Stimulated activated CD4-positive, alpha-beta T cell treated with anti-CD3 and anti-CD28 coated beads, TNF-alpha, amount 100 ng/mL, for 24 hours (primary cell): Measurements from ENCODE around the gene PPP1R11.

ENCODE experiments used
- DNase-seq, 3 experiments: peaks; one replicate each; pipeline ENCODE4 v3.0.0-alpha.2; 2020; ENCODE audit warnings: low read depth in 3 of 3

PPP1R11 gene

DNA sequence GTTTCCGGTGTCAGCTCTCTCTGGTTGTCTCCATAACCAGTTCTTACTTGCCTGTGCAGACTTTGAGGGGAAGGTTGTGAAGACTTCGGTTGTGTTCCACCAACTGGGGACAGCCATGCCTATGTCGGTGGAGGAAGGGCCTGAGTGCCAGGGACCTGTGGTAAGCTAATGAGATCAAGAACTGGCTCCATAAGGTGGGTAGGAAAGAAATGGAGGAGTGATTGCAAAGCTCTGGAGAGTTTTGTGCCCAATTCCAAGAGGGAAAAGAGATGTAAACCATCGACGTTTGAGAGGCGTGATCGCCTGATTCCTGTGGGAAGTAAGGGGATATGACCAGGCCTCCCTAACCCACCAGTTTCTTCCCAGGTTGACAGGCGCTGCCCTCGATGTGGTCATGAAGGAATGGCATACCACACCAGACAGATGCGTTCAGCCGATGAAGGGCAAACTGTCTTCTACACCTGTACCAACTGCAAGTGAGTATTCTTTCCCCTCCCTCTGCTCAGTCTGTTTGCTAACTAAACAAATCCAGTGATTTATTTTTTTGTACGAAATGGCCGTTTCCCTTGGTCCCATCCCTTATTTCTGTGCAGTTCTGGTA, 5.0 kb upstream of the PPP1R11 start:
- peak in 1 of 3 experiments; percentile 22 for DNase-seq

DNA sequence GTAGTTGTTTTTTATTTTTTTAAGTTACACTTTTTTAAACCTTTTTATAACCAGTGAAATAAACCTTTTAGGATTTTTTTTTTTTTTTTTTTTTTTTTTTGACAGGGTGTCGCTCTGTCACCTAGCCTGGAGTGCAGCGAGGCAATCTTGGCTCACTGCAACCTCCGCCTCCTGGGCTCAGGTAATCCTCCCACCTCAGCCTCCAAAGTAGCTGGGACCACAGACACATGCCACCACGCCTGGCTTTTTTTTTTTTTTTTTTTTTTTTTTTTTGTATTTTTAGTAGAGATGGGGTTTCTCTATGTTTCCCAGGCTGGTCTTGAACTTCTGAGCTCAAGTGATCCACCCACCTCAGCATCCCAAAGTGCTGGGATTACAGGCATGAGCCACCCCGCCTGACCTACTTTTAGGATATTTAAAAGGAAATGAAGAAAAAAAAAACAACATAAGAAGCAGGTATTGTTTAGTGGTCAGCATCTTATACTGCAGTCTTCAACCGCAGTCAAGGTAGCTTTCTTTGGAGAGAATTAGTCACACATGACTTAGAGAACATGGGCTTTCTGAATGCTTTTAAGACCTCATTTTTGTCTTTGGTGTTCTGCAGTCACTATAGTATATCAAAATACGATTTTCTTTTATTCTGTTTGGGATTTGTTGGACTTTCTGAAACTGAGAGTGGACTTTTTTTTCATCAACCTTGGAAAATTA, 4.4 kb upstream of the PPP1R11 start:
- no peak for DNase-seq

DNA sequence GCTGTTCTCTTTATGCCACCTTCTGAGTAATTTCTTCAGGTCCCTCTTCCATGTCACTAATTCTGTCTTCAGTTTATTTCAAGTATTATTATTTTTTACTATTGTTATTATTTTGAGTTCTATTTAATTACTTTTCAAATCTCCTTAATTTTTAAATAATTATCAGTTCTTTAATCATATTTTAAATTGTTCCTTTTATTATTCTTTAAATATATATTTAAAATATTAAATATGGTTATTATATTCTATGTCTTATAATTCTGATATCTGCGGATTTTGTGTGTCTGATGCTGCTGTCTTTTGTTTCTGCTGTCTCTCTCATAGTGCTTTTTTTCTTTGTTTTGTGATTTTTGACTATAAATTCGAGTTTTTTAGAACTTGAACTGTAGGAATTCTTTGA, 3.7 kb upstream of the PPP1R11 start:
- DNase-seq, result no peak

DNA sequence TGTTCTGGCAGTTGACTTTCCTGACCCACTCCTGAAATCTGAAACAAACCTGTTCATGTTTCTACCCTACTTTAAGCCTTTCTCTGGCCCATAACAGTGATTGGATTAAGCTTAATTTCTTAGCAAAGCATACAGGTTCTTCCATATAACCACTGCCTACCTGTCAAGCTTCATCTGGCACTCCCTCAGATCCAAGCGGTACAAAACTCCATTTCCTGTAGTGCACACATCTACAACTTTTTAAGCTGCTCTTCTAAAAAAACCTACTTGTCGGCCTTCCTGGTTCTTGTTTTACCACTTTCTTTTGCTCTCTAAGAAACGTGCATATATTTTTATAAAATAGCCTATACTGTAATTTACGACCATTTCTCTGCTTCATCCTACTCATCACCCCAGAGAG, 916 bp upstream of the PPP1R11 start:
- no peak for DNase-seq

DNA sequence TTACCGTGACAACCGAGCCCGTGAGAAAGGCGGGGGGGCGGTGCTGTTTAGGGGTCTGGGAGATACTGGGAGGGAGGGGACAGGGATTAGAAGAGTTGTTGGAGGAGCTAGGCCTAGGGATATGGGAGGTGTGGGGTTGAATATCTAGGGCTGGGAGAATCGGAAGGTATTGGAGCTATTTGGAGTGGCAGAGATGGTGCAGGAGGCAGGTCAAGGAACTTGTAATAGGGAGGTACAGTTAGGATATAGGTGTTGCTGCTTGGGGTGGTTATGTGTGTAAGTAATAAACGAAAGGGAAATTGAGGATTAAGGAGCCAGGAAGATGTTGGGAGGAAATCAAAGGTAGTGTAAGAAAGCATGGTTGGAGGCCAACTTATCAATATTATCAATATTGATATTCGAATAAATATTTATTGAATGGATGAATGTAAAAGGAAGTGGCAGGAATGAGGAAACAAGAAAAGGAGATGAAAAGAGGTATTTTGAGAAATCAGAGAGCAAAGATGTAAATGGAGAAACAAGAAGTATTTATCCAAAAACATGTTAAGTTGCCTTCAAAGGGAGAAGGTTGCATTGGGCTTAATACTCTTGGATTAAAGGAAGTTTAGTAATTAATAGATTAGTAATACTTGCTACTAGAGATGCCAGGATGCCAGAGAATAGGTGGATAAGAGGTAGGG, 602 bp downstream of the PPP1R11 start:
- no peak for DNase-seq

DNA sequence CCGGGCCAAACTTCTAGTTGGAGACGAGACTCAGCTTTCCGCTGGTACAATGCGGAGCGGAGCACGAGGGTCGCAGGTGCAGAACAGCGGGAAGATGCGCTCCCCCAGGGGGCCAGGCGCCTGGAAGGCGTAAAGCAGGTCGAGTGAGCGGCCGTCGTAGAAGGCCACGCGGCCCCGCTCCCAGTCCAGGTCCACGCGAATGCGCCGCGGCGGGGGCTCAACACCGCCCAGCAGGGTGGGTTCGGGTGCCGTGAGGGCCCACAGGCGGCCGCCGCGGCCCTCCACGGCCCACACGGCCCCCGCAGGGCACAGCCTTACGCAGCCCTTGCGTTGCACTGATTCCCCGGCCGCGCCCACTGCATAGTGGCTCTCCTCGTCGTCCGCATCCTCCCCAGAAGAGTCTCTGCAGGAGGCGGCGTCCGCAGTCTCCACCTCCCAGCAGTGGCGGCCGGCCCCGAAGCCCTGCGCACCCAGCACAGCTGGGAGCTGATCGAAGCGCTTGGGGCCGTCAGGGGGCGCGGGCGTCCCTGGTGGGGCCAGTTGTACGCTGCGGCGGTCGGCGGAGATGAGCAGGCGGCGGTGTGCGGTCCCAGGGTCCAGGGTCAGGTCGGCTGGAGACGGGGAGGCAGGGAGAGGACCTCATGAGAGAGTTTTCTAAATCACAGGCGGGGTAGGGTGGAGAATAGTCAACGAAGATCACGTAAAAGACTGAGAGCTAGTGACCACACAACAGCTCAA, 4.3 kb downstream of the PPP1R11 start:
- no peak for DNase-seq

DNA sequence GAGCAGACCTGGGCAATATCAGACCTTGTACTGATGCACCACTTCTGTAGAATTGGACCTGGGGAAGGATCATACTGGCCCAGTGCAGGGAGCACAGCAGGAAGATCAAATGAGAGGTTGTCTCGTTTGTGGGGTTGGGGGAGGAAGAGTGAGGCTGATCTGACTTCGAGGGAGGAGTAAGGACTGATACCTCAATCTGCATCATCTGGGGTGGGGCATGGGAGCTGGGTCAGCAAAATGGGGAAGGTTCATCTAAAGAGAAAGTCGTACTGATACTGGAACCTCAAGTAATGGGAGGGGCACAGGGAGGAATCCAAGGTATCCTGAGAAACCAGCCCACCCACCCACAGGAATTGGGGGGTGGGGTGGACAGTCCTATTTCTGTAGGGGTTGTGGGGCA, 4.9 kb downstream of the PPP1R11 start:
- DNase-seq, result no peak

DNA sequence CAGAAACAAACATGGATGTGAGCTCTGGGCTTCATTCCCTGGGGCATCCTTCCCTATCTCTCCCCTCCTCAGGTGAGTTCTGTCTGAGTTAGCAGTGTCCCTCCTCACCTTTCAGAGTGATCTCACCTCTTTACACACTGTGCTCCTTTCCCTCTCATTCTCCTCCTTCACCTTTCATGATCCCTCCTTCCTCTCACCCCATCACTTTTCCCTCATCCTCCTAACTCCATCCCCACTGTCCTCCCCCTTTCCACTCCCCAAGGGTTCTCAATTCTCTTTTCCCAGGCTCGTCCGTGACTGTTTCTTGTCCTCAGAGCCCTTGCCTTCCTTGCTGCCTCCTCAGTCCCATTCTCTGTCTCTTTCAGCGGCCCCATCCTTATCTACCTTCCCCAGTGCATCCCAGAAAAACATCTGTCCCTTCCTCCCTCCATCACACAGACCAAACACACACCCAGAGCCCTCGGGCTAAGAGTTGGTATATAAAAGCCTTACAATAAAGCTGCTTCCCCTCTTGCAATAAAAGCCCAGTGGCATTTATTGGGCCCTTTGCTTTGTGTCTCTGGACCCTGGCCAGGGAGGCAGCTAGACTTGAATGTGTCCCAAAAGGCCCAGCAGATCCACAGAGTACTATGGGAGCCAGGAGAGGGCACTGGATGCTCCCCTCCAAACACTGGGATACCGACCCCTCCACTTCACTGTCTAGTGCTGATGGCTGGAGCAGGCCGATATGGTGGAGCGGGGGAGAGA, 6.7 kb downstream of the PPP1R11 start:
- no peak for DNase-seq

DNA sequence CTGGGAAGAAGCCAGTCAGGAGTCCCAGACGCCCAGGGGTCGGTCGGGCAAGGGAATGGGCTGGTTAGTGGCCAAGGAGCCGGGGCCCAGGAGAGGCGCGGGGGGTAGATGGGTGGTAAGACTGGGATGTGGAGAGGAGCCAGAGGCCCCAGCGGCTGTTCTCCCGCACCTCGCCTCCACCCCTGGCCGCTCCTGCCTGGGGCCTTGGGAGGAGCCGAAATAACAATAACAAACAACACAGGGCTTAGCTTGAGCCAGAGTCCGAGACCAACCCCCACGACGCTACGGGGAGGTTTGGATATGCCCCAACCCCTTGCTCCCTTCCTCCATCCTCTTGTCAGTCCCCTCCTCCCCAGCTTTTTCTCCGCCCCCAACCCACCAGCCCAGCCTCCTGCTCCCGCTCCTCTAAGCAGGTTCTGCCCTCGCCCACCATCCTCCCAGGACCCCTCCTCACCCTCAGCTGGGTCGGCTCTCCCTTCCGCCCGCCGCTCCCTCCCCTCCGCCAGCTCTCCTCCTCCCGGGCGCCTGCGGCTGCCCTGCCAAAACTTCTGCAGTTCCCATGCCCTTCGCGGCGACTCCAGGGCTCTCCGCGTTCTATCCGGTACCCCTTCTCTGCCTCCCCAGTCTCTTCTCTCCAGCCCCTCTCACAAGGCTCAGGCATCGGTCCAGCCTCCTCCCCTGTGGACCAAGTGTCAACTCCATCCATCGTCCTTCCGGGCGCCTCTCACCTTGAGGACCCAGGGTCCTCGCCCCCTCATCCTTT, 7.5 kb downstream of the PPP1R11 start:
- DNase-seq, result no peak

DNA sequence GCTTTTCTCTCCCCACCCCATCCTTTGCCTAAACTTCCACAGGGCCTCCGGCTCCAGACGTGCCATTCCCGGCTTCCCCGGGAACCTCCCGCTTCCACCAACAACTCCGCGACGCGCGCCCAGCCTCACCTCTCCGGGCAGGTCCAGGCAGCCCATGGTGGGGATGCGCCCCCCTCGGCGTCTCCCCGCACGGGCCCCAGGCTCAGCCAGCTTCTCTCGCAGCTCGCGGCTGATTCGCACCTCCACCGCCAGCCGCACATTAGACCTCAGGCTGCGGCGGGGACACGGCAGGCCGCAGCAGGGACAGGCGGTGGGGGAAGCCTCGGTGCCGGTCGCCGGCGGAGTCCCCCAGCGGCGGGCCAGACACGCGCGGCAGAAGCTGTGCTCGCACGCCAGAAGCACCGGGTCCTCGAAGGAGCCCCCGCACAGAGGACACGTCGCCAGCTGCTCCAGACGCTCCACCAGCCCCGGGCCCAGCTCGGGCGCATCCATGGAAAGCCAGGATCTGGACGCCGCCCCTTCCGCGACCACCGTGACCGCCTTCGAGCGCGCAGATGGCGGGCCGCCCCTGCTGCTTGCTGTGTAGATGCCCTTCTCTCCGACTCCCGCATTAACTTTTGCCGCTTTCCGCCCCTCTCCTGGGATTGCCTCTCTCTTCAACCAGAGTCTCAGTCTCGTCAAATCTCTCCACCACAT, 8.2 kb downstream of the PPP1R11 start, which contains the start of gene RNF39:
TSS of gene RNF39 (minus strand) at position 676 of the 696 bp plus-strand sequence. CDS start at position 492, 184 bp downstream.
- DNase-seq, result no peak

DNA sequence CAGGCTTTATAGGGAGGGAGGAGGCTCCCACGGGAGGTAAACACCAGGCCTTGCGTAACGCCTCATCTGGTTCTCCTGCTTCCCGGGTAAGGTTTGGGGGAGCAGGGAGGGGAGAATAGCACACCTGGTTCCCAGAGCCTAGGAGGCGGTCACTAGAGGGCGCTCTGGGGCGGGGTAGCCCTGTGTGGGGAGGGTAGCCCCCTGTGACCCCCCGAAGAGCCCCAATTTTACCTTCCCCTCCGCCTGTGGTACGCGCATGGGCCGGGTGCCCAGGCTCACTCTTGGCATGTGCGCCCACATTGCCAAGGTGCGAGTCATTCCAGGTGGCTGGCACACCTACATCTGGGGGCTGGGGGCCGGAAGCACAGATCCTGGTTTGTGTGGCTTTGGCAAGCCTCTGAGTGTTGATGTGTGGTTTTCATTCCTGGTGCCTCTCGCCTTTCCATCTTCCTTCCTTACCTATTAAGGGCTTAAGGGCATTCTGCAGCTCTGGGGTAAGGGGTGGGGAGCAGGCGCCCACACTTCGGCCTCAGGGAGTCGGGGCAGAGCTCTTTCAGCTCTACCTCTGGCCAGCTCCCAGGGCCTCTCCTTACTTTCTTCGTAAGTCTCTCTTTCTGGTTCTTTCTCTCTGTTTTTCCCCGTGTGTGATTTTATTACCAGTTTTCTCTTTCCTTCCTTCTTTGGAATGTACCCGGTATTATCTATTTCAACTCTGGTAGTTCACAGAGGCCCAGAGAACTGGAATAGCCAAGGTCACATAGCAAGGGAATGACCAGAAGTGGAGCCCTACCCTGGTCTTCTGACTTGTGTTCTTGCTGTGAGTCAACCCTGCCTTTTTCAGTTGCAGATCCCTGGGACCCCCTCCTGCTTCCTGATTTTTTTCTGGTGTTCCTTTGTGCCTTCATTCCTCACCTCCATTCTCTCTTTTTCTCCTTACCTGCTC, 9.1 kb downstream of the PPP1R11 start:
- DNase-seq, result no peak

DNA sequence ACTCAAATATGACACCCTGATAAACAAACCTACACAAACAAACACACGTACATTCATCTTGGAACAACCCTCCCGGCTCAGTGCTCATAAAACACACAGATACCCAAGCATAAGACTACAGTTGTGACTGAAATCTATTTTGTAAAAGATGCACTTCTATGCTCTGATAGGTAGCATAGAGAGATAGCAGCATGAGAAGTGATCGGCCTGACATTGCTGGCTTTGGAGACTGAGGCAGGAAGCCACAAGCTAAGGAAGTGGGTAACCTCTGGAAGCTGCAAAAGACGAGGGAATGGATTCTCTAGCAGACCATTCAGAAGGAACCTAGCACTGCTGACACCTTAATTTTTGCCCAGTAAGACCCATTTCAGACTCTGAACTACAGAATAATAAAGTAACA, 10.2 kb downstream of the PPP1R11 start:
- no peak for DNase-seq

DNA sequence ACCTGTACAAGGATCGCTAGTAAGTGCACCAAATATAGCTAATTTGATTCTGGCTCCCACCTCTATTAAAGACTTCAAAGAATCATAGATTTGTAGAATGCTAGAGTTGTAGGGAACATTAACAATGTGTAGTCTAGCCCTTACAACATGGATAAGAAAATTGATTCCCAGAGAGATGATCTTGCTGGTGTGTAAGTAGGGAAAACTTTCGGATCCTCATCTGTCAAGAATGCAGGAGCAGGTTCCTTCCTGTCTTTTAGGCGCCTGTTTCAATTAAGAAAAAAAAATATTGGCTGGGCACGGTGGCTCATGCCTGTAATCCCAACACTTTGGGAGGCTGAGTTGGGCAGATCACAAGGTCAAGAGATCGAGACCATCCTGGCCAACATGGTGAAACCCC, 20.9 kb downstream of the PPP1R11 start:
- no peak for DNase-seq

DNA sequence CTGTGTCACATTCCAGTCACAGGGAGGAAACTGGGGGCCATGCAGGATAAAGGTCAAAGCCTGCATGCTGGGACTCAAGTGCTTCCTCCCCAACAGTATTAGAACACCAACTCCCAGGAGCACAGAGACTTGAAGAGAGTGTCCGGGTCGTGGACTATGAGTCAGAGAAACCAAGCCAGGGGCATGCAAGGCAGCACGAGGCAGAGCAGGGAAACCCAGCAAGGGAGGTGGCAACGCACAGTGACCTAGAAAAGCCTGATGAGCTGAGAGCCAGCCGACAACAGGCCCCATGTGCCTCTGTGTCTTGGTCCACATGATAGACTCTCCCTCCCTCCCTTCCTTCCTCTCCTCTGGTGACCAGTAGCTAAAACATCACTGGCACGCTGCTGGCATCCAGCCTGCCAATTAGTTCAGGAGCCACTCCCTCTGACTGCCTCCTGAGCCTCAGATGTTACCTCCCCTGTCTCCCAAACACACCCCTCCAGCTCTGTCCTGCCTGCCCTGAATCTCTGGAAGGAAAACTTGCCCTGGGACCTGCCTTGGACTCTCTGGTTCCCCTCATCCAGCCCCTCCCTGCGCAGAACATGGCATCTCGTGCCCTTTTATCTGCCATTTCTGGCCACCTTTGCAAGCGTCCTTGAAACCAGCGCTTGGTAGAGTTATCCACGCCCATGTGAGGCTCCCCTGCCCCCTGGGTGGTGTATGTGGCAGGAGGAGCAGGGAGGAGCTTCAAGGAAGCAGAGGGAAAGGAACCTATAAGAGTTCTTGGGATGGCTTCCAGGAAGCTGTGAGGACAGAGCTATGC, 24.8 kb downstream of the PPP1R11 start:
- DNase-seq, result no peak

DNA sequence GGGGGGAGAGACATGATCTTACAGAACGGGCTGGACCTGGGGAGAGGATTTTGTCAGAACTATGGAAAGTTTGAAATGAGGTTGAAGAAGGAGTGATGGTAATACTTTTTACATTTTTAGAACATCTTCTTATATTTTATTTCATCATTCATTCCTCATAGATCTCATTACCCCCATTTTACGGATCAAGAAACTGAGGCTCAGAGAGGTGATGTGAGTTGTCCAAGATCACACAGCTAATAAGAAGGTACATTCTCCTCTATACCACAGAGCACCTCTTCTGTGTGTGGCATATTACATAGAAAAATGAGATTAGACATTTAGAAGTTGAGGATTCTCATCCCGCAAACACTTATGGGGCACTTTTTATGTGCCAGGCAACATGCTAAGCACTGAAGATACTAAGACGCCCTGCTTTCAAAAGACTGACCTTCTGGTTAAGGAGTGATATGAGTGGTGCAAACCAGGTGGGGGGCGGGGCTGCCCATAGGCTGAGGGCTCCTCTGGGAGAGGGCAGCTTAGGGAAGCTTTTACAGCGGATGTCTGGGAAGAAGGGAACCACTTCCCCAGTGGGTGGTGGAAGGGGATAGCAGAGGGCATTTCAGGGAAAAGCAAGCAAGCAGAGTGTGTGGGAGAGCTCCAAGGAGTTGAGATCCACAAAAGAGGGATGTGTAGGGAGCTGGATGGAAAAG, 26.0 kb downstream of the PPP1R11 start:
- DNase-seq, result no peak

DNA sequence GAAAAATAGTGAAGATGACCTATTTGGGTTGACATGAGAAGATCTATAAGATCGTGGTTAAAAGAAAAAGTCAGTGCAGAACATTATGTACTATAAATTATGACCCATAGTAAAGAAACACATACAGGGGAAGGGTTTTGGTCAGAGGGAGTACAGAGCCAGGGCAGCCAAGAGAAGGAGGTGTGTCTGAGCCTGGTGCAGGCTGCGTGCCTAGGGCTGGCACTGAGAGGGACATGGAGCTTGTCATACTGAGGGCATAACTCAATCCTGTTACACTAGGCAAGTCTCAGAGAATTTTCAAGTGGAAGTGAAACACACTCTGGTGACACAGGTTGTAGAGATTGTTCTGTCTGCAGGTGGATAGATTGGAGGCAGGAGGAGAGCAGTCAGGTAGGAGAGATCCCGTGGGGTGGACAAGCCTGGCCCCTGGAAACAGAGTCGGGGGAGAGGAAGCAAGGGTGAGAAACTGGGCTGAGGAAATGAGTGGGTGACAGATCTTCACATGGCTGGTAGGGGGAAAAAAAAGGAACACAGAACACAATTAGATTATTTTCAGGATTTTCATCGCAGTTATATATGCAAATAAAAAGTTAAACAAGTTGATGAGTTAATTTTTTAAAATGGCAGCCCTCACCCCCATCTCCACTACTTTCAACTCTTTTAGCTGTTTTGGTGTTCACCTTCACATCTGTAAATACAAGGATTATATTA, 27.1 kb downstream of the PPP1R11 start:
- no peak for DNase-seq

DNA sequence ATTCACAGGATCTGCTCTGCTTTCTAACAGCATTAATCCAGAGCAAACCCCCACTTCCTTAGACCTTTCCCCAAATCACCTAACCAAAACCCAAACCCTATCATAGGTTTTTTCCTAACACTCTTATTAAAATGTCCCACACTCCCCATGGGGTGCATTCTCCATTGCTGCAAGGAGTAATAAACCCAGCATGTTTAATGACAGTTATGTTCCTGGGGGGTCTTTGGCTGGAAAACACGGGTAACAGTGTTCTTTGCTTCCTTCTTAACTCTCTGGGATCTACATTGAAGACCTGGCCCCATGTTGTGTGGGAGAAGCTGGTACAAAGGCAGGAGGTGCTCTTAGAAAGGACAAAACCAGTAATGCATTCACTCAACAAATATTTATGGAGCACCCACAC, 29.8 kb downstream of the PPP1R11 start:
- no peak for DNase-seq
